Stimulated activated effector memory CD8-positive, alpha-beta T cell treated with anti-CD3 and anti-CD28 coated beads, Interleukin-12 subunit alpha, Interleukin-12 subunit beta, amount 100 ng/mL, for 72 hours (primary cell): ENCODE data around the gene RAMACL.
"Not testable (repeated sequence)": the region's sequence is repeated elsewhere in the genome, so short reads cannot be mapped to it uniquely, and the experiment has no call there.

ENCODE experiments used
- ATAC-seq: fragments of 150-1000 bp; cut with Tn5 transposase; 2 replicates; pipeline ENCODE4 v1.10.0; 2021
- DNase-seq, 2 donors: peaks; one replicate each; pipeline ENCODE4 v3.0.0; 2021 to 2022; ENCODE audit warnings: low spot score in 2 of 2
- H3K27ac Mint-ChIP-seq: one replicate; pipeline ENCODE4 v1.8.0; 2022; ENCODE audit warnings: mild to moderate bottlenecking, mixed read lengths
- H3K36me3 Mint-ChIP-seq: one replicate; pipeline ENCODE4 v1.8.0; 2022; ENCODE audit warnings: mild to moderate bottlenecking, mixed read lengths
- H3K4me1 Mint-ChIP-seq: one replicate; pipeline ENCODE4 v1.8.0; 2022; ENCODE audit warnings: mixed read lengths
- H3K4me3 Mint-ChIP-seq: one replicate; pipeline ENCODE4 v1.8.0; 2022; ENCODE audit warnings: mild to moderate bottlenecking, mixed read lengths
- H3K9me3 Mint-ChIP-seq: one replicate; pipeline ENCODE4 v1.8.0; 2022; ENCODE audit warnings: mixed read lengths

RAMACL gene

DNA sequence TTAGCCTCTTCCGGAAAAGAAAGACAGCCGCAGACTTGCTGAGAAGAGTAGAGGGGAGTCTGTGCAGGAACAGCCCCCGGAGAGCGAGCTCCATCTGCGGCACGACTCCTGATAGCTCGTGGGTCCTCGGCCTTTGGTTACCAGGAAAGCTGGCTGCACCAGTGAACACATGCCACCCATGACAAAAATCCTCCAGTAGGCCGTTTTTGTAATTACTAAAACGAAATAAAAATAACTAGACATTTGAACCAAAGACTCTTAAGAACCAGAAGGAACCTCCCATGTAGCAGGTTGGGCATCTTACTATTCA lies 42.2 kb downstream of the RAMACL start:
- no peak overlapping the region for H3K27ac Mint-ChIP-seq
- peaks cover 12% of the 10 kb centered on the region for H3K36me3 Mint-ChIP-seq
- H3K4me1 Mint-ChIP-seq, result peaks cover 26% of the 10 kb centered on the region
- ATAC-seq, result no peak
- no peak for DNase-seq
- H3K9me3 Mint-ChIP-seq, result no peaks in the 10 kb centered on the region
- H3K4me3 Mint-ChIP-seq, result no peak overlapping the region

- no peaks in the 10 kb centered on the region for H3K9me3 Mint-ChIP-seq
- peaks cover 12% of the 10 kb centered on the region for H3K36me3 Mint-ChIP-seq
- no peak for ATAC-seq
- H3K4me3 Mint-ChIP-seq, result no peak overlapping the region
- DNase-seq, result no peak
- peaks cover 28% of the 10 kb centered on the region for H3K4me1 Mint-ChIP-seq
- H3K27ac Mint-ChIP-seq, result no peak overlapping the region
These were observed 42.7 kb downstream of the RAMACL start for GRCh38 chr6:166543603-166544295.

DNA sequence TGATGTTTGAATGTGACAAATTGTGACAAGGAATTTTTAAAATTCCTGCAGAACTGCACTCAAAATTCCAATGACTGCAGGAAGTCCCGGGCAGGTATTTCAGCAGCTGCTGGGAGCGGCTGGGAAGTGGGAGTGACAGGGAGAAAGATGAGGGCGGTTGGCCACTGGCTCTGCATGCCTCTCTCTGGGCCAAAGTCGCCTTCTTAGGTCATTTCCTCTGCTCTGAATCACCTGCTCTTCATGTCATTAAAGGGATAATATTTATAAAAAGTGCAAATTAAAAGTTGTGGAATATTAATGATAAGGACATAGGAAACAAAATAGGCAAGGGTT lies 43.9 kb downstream of the RAMACL start:
- H3K9me3 Mint-ChIP-seq, result no peaks in the 10 kb centered on the region

GRCh38 chr6:166541876-166542579 lies 44.5 kb downstream of the RAMACL start:
- no peak for DNase-seq

More for the DNA sequence above, 43.9 kb downstream of the RAMACL start:
- ATAC-seq (no peak), DNase-seq (no peak)
- Mint-ChIP-seq H3K4me3 (no peak overlapping the region), H3K4me1 (peaks cover 28% of the 10 kb centered on the region), H3K36me3 (peaks cover 12% of the 10 kb centered on the region), H3K27ac (peak overlapping the region; percentile 94)

DNA sequence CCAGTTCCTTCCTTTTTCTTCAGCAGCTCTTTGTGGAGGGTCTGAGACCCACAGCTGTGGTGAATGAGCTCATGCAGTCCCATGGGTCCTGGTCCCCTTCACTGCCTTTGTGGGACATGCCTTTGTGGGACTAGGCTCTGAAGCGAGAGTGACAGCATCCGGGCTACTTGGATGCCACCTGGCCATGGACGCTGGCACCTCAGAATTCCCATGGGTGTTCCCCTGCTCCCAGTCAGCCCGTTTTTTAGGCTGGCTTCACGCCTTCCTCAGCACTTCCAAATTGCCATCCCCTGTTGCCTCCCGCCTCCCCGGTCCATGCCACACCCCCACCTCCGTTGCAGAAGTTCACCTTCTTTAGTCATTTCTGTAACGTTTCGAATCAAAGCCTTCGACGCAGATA lies 45.1 kb downstream of the RAMACL start:
- Mint-ChIP-seq H3K9me3 (no peaks in the 10 kb centered on the region), H3K27ac (peak overlapping the region; percentile 94), H3K36me3 (peaks cover 12% of the 10 kb centered on the region), H3K4me1 (peaks cover 28% of the 10 kb centered on the region), H3K4me3 (peak overlapping the region; percentile 78)
- ATAC-seq, result peak; percentile 56
- no peak for DNase-seq

More at GRCh38 chr6:166541876-166542579, 44.5 kb downstream of the RAMACL start:
- ATAC-seq, result no peak
- H3K36me3 Mint-ChIP-seq, result peaks cover 12% of the 10 kb centered on the region
- H3K4me3 Mint-ChIP-seq, result peak overlapping the region; percentile 78
- H3K27ac Mint-ChIP-seq, result peak overlapping the region; percentile 94
- peaks cover 28% of the 10 kb centered on the region for H3K4me1 Mint-ChIP-seq
- no peaks in the 10 kb centered on the region for H3K9me3 Mint-ChIP-seq

DNA sequence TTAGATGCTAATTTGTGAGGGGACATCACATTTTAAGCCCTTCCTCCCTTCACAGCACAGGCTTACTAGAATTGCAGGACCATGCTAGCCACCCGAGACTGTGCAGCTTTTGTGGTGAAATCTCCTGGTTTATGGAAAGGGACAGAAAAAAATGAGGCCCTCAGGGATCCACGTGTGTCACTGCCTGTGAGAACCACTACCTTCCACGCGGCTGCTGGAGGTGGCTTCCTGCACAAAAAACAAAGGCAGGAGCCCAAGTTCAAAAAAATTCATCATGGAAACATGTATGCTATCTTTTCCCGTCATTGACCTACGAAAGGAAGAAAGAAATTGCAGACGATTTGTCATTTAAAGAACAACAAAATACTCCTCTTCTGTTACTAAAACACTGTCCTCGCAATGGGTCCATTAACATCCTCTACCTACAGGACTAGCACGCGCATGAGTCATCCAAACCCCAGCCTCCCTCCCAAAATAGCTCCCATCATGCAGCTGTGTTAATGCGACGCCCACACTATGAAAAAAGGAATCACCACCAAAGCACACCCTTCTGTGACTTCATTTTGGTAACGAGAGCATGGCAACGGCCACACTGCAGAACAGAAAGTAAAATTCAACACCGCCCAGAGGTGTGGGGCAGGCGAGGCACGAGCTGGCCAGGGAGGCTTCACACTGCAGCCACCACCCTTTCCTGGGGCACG lies 45.7 kb downstream of the RAMACL start:
- DNase-seq, result peak; percentile 35 to 72

GRCh38 chr6:166539543-166539942 lies 46.9 kb downstream of the RAMACL start:
- ATAC-seq (no peak), DNase-seq (no peak)
- Mint-ChIP-seq H3K9me3 (no peaks in the 10 kb centered on the region), H3K4me1 (peaks cover 28% of the 10 kb centered on the region), H3K27ac (no peak overlapping the region), H3K36me3 (peaks cover 12% of the 10 kb centered on the region), H3K4me3 (no peak overlapping the region)

More for the DNA sequence above, 45.7 kb downstream of the RAMACL start:
- Mint-ChIP-seq H3K27ac (peak overlapping the region; percentile 94), H3K4me1 (peaks cover 28% of the 10 kb centered on the region), H3K36me3 (peaks cover 12% of the 10 kb centered on the region), H3K4me3 (peak overlapping the region; percentile 78), H3K9me3 (no peaks in the 10 kb centered on the region)
- ATAC-seq, result peak; percentile 97

DNA sequence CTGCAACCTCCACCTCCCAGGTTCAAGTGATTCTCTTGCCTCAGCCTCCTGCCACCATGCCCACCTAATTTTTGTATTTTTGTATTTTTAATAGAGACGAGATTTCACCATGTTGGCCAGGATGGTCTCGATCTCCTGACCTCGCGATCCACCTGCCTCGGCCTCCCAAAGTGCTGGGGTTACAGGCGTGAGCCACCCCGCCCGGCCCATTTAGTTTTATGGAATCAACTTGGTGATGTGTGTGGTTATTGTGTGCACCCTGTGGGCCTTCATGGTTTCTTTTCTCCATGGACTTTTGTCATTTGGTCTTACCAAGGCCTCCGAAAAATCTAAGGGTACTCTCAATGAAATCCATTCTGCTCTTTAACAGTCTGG lies 47.5 kb downstream of the RAMACL start:
- ATAC-seq, DNase-seq, H3K27ac Mint-ChIP-seq, H3K9me3 Mint-ChIP-seq, H3K4me3 Mint-ChIP-seq: not testable (repeated sequence)
- peaks cover 28% of the 10 kb centered on the region for H3K4me1 Mint-ChIP-seq
- peaks cover 12% of the 10 kb centered on the region for H3K36me3 Mint-ChIP-seq

GRCh38 chr6:166538297-166539010 lies 48.0 kb downstream of the RAMACL start:
- DNase-seq, result no peak
- H3K4me1 Mint-ChIP-seq, result peaks cover 28% of the 10 kb centered on the region
- no peak overlapping the region for H3K27ac Mint-ChIP-seq
- ATAC-seq, result no peak
- no peaks in the 10 kb centered on the region for H3K9me3 Mint-ChIP-seq
- no peak overlapping the region for H3K4me3 Mint-ChIP-seq
- peaks cover 12% of the 10 kb centered on the region for H3K36me3 Mint-ChIP-seq

- no peak for DNase-seq
- H3K27ac Mint-ChIP-seq, result no peak overlapping the region
- no peaks in the 10 kb centered on the region for H3K9me3 Mint-ChIP-seq
- no peak for ATAC-seq
- no peak overlapping the region for H3K4me3 Mint-ChIP-seq
- H3K4me1 Mint-ChIP-seq, result peaks cover 6% of the 10 kb centered on the region
- no peaks in the 10 kb centered on the region for H3K36me3 Mint-ChIP-seq
These were observed 51.6 kb downstream of the RAMACL start for GRCh38 chr6:166534658-166535406.

GRCh38 chr6:166533205-166533824 lies 53.2 kb downstream of the RAMACL start:
- ATAC-seq, result no peak
- no peak overlapping the region for H3K4me3 Mint-ChIP-seq
- no peaks in the 10 kb centered on the region for H3K4me1 Mint-ChIP-seq
- DNase-seq, result no peak
- no peaks in the 10 kb centered on the region for H3K36me3 Mint-ChIP-seq
- H3K9me3 Mint-ChIP-seq, result no peaks in the 10 kb centered on the region
- no peak overlapping the region for H3K27ac Mint-ChIP-seq
